Activated CD4-positive, CD25-positive, alpha-beta regulatory T cell (primary cell): ENCODE data around the gene CDK9.
"Not testable (repeated sequence)": the region's sequence is repeated elsewhere in the genome, so short reads cannot be mapped to it uniquely, and the experiment has no call there.

ENCODE experiments used
- DNase-seq, 4 experiments: peaks; one replicate each; lab custom pipeline; 2025; lab: John Stamatoyannopoulos, UW

CDK9 gene

GRCh38 chr9:127780126-127780885 is 5.5 kb upstream of the CDK9 start:
- no peak for DNase-seq

DNA sequence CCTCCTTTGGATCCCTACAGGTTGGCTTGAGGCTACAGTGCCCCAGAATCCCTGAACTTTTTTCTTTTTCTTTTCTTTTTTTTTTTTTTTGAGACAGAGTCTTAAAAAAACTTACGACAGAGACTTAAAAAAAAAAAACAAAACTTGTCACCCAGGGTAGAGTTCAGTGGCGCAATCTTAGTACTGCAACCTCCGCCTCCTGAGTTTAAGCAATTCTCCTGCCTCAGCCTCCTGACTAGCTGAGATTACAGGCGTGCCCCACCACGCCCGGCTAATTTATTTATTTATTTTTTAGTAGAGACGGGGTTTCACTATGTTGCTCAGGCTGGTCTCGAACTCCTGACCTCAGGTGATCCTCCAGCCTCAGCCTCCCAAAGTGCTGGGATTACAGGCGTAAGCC is 4.9 kb upstream of the CDK9 start:
- DNase-seq, result not testable (repeated sequence)

DNA sequence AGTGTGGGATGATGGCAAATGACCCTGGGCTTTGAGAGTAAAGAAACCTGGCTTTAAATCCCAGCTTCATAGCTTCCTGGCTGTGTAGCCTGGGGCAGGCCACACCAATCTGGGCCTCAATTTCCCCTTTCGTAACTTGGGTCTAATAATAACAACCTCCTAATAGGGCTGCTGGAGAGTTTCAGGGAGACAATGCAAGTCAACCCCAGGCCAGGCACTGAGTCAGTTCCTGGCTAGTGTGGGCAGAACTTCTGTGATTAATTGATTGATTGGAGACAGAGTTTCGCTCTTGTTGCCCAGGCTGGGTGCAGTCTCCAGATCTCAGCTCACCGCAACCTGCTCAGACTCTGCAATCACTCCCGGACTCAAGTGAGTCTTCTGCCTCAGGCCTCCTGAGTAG is 4.0 kb upstream of the CDK9 start:
- DNase-seq, result no peak

DNA sequence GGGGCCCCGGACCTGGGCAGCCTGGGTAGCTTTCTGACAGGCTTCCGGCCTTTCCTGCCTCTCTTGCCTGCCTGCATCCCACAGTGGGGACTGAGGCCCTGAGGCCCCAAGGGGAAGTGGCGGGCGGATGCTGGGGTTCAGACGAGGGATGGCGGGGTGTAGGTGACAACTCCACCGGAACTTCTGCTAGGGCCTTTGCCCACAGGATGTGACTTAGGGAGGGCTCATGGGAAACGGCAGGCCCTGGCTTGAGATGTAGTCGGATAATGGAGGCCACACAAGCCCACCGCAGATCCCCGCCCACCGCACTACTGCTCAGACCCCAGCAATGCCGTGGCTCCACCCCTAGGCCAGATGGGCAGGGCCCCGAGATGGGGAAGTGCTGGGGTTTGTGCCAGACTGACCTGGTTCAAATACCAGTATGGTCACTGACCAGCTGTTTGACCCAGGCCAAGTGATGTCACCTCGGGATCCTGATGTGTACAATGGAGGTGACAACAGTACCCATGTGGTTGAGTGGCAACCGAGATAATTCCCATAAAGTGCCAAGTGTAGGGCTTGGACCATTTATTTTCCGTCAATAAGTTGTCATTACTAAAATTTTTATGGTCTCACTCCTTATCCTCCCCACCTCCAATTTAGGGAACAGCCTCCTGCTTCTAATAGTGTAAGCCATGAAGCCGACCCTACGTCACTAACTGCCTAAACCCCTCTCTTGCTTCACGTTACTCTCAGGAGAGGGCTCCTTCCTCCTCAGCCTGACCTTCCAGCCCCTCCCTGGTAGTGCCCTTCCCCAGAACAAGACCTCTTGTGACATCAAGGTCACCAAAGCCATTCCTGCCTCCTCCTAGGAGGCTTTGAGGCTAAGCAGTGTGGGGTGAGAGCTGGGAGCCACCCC is 2.5 kb upstream of the CDK9 start:
- DNase-seq, result peak in 3 of 4 experiments; percentile 38 to 47 (median 44)

- DNase-seq, result peak; percentile 75 to 87 (median 80)
Observed at GRCh38 chr9:127785023-127785932, 556 bp upstream of the CDK9 start.

- no peak for DNase-seq
Observed at GRCh38 chr9:127786773-127787104, 905 bp downstream of the CDK9 start.

- peak in 2 of 4 experiments; percentile 27 to 40 for DNase-seq
Observed at GRCh38 chr9:127788337-127789011, 2.6 kb downstream of the CDK9 start.

- no peak for DNase-seq
Observed at GRCh38 chr9:127789179-127789578, 3.3 kb downstream of the CDK9 start.

DNA sequence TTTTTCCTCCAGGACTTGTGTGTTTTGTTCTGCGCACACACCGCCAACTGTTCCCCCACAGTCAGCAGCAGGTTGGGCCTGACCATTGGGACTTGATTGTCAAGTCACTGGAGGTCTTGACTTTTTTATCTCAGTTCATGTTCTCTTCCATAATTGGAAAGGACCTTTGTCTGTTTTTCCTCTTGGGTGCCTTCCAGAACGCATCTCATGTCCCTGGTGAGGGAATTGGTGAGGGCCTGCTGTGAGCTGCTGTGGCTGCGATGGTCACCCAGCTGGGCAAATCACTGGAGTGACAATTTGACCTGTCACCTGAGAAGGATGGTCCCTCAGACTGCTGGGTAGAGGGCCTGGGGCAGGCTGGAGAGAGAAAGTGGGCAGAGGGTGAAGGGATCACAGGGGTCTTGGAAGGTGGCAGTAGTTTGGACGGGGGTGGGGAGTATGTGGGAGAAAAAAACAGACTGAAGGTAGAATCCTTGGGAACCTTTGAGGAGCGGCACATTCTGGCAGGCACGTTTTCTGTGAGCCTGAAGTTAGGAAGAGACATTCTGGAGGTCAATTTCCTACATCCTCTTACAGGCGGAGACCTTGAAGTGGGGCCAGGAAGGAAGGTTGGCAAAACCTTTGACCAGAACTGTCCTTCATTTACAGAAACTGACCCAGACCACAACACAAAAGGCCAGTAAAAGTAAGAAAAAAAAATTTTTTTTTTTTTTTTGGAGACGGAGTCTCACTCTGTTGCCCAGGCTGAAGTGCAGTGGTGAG is 4.4 kb downstream of the CDK9 start:
- DNase-seq, result no peak

GRCh38 chr9:127791085-127791484 is 5.3 kb downstream of the CDK9 start:
- no peak for DNase-seq

- DNase-seq, result no peak
Observed at GRCh38 chr9:127792417-127793031, 6.7 kb downstream of the CDK9 start.

DNA sequence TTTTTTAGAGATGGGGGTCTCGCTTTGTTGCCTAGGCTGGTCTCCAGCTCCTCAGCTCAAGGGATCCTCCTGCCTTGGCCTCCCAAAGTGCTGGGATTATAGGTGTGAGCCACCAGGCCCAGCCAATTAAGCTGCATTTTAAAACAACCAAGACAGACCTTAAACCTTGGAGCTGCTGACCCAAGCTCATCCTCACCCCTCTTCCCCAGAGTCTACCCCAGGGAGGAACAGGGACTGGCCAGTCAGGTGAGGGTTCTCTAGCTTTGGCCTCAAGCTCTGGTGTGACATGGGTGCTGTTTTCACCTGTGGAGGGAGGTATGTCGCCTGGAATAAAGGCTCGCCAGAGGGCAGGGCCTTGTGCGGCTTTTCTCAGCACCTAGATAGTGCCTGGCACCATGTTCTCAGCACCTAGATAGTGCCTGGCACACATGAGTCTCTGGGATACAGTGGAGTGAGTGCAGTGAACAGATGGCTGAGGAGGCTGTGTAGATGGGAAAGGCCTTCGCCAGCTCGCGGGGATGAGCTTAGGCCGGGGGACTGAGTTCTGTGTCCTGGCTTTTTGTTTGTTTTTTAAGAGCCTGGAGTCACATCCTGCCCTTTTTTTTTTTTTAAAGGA is 7.4 kb downstream of the CDK9 start:
- no peak for DNase-seq

DNA sequence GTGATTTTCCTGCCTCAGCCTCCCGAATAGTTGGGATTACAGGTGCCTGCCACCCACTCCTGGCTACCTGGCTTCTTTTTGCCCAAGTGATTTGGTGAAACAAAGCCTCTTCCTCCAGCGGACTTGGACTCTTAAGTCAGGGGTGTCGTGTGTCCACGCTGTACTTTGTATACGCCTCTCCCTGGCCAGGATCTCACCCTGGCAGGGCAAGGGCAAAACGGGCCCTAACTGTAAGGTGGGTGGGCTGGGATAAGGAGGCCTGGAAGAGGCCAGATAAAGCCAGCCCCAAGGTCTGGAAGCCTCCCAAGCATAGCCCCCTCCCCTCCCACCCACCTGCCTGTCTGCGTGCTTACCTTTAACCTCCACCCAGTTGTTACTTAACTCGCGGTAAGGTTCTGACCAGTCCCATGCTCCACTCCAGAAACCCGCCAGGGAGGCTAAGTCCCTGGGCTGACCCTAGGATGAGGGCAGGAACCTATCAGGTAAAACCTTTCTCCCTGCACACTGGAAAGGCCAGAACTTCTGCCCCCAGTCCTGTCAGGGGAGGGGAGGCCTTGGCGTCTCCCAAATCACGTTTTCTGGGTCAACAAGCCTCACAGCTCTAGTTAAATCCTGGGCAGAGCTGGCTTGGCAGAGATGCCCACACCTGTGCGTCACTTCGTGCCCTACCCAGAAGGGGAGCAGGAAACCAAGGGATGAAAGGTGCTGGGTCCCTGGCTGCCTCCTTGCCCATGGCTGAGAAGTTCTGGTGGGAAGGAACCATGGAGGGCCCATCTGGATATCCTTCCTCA is 8.4 kb downstream of the CDK9 start:
- no peak for DNase-seq

DNA sequence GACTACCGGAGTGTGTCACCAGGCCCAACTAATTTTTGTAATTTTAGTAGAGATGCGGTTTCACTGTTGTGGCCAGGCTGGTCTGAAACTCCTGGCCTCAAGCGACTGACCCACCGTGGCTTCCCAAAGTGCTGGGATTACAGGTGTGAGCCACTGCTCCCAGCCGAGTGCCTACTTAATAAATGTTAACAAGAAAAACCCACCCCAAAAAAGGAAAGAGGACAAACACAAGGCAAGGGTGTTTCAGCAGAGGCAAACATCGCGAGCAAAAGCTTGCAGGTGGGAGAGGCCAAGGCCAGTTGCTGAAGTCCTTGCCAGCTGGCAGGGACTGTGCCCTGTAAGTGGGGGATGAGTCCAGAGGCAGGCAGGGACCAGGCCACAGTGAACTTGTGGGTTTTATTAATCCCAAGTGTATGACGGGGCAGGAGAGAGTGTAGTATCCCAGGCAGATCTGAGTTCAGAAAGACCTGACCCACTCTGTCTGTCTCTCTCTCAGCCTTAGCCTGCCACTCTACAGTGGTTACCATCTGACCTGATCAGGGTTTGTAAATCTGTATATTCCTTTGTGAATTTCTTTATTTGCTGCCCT is 10.5 kb downstream of the CDK9 start:
- DNase-seq, result no peak

DNA sequence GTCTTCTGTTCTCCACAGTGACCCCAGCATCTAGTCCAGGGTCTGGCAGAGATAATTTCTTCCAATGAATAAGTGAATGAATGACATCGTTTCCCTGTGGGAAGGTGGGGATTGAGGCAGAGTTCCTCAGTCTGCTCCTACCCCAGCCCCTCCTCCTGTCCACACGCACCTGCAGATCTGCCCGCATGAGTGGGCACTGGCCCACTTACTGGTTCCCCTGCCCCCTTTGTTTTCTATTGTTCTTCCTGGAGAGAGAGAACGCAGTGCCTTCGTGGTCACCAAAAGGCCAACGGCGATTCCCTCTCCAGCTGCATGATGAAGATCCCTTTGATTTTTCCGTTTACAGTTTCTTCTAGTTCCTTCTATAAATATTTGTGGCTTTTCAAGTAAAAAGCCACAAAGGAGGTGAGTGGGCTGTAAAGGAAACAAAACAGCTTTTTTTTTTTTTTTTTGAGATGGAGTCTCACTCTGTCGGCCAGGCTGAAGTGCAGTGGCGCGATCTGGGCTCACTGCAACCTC is 11.1 kb downstream of the CDK9 start:
- DNase-seq, result no peak

DNA sequence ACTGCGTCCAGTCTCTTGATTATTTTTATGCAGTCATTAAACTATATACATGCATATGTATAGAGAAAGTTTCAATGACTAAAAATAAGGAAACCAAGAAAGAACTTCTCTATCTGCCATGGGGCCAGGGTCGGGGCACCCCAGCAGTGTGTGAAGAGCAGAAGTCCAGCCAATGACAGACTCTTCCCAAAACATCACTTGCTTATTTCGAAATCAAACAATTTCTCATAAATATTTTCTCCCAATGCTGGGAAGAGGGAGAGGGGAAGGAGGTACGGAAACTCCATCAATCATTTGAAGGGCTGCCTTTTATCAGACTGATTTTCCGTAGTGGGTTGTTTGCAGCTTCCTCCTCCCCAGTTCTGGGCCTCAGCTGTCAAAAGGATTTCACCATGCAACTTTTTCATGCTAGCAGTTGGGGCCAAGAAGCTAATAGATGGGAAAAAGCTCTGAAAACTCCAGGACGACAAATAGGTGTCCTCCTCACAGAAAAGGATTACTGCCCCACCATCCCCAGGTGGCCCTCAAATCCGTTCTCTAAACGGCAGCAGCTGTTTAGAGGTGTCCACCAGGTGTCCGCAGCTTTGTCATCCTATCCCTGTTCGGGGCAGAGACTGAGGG is 16.2 kb downstream of the CDK9 start:
- no peak for DNase-seq

DNA sequence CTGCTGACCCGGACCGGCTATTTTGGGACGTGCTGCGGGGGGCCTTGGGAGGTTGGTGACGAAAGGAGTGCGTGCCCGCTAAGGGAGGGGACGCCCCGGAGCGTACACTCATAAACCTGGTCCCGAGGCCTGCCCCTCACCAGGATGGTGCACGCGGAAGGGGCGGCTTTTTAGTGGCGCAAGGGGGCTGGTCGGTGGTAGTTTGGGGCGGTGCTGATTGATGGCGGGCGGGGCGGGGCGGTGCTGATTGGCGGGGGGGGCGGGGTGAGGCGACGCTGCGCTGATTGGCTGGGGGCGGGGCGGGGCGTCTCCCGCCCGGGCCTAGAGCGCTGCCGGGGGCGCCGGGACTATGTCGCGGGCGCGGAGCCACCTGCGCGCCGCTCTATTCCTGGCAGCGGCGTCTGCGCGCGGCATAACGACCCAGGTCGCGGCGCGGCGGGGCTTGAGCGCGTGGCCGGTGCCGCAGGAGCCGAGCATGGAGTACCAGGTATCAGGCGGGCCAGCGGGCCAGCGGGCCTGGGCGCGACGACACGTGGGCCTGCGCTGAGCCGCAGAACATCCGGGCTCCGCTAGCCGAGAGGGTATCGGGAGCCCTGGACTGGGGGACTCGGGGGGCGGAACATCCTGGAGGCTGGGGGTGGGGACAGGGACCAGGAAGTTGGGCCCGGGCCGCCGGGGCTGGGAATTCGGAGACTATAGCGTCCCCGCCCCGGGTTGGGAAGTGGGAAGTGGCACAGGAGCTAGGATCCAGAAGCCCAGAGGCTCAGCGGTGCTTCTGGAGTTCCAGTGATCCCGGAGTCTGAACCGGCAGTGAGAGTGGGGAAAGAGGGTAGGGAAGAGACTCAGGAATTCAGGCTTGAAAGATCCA is 17.0 kb downstream of the CDK9 start, which contains the start of gene FPGS:
Gene FPGS, plus strand, starts transcription at position 307 of the 868 bp plus-strand sequence. Its CDS starts 43 bp downstream, at position 350.
- peak; percentile 74 to 78 (median 76) for DNase-seq
